ENCODE measurements around the gene TANK.

The TANK gene

DNA sequence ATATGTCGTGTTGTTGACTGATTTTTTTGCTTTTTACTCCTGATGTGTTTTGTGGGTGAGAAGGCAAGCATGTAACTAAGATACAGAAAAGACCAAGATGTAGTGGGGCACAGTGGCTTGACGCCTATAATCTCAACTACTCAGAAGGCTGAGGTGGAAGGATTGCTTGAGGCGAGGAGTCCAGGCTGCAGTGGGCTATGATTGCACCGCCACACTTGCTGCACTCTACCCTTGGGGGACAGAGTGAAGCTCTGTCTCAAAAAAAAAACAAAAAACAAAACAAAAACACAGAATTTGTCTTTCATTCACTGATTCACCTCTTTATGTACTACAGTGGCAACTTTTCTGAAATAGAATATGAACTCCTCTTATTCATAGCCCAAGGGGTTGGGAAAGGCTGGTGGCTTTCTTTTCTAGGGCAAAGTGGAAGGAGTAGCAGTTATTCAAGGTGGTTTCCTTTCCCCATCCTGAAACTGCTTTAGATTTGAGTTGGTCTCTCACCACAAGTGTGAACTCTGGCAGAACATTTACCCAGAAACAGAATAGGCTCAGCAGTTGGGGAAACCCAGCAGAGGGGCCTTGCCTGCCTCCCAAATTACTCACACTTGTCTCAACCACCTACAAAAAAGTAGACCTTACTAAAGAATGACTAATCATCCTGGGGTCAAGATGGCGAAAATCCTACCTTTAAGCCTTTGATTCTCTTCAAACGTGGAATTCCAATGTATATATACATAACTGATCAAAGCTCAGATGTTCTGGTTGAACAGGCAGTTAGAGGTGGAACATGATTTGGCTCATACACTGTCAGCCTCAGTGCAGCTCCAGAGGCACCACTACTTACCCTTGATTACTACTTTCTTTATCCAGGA, 6.5 kb downstream of the TANK start:
- Histone ChIP-seq H3K36me3 (ENCODE audit: insufficient read depth, low read length) (peaks cover 26% of the 10 kb centered on the region), H3K4me3 (no peak overlapping the region), H3K27ac (no peak overlapping the region), H3K9me3 (ENCODE audit: low read depth, low read length) (no peaks in the 10 kb centered on the region), H3K9ac (ENCODE audit: insufficient read length) (no peak overlapping the region)
- TF ChIP-seq EZH2 (IDR thresholded peaks at IDR 0.05) (no peak), POLR2AphosphoS5 (IDR thresholded peaks at IDR 0.05; ENCODE audit: borderline replicate concordance, low read depth, low read length) (no peak), FOXP2 (optimal IDR thresholded peaks at IDR 0.05; ENCODE audit: control extremely low read depth, extremely low read length, insufficient read depth) (no peak)
- DNase-seq (ENCODE audit: low read depth, low spot score), result no peak

DNA sequence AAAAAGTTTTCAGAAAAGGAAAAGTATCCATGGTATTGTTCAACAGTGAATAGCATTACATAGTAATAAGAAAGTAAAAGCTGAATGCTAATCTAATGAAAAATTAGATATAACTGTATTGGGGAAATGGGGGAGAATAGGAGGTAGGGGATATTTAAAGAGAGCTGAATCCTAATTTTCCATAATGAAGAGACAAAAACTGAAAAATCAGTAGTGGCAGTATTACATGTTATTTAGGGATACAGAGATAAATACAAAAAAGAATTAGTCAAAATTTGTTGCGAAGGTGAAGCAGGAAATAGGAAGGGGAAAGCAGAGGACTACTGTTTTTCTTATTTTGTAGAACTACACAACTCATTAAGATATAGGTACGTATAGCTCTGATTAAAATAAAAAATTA, 9.1 kb downstream of the TANK start:
- DNase-seq (ENCODE audit: low read depth, low spot score), result no peak
- Histone ChIP-seq H3K9ac (ENCODE audit: insufficient read length) (no peak overlapping the region), H3K4me3 (no peak overlapping the region), H3K9me3 (ENCODE audit: low read depth, low read length) (no peaks in the 10 kb centered on the region), H3K36me3 (ENCODE audit: insufficient read depth, low read length) (peaks cover 11% of the 10 kb centered on the region), H3K27ac (no peak overlapping the region)
- TF ChIP-seq POLR2AphosphoS5 (IDR thresholded peaks at IDR 0.05; ENCODE audit: borderline replicate concordance, low read depth, low read length) (no peak), FOXP2 (optimal IDR thresholded peaks at IDR 0.05; ENCODE audit: control extremely low read depth, extremely low read length, insufficient read depth) (no peak), EZH2 (IDR thresholded peaks at IDR 0.05) (no peak)

DNA sequence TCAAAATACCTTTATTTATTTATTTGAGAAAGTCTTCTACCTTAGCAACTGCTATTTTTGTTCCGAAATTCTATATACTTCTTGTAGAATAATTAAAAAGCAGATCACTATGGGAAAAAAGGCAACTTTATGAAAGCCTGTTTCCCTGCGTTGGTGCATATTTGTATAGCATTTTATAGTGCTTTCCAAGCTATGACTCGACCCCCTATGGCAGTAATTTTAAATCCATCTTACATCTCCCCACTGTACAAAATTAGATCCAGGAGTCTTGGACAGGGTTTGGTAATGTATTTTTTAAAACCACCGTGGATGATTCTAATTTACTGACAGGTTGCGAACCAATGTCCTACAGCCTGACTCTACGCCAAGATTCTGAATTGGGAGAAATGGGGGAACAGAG, 10.1 kb downstream of the TANK start:
- Histone ChIP-seq H3K9me3 (ENCODE audit: low read depth, low read length) (no peaks in the 10 kb centered on the region), H3K36me3 (ENCODE audit: insufficient read depth, low read length) (peaks cover 11% of the 10 kb centered on the region), H3K9ac (ENCODE audit: insufficient read length) (no peak overlapping the region), H3K27ac (peak overlapping the region; percentile 85), H3K4me3 (peak overlapping the region; percentile 58)
- no peak for DNase-seq (ENCODE audit: low read depth, low spot score)
- TF ChIP-seq FOXP2 (optimal IDR thresholded peaks at IDR 0.05; ENCODE audit: control extremely low read depth, extremely low read length, insufficient read depth) (no peak), EZH2 (IDR thresholded peaks at IDR 0.05) (no peak), POLR2AphosphoS5 (IDR thresholded peaks at IDR 0.05; ENCODE audit: borderline replicate concordance, low read depth, low read length) (no peak)

DNA sequence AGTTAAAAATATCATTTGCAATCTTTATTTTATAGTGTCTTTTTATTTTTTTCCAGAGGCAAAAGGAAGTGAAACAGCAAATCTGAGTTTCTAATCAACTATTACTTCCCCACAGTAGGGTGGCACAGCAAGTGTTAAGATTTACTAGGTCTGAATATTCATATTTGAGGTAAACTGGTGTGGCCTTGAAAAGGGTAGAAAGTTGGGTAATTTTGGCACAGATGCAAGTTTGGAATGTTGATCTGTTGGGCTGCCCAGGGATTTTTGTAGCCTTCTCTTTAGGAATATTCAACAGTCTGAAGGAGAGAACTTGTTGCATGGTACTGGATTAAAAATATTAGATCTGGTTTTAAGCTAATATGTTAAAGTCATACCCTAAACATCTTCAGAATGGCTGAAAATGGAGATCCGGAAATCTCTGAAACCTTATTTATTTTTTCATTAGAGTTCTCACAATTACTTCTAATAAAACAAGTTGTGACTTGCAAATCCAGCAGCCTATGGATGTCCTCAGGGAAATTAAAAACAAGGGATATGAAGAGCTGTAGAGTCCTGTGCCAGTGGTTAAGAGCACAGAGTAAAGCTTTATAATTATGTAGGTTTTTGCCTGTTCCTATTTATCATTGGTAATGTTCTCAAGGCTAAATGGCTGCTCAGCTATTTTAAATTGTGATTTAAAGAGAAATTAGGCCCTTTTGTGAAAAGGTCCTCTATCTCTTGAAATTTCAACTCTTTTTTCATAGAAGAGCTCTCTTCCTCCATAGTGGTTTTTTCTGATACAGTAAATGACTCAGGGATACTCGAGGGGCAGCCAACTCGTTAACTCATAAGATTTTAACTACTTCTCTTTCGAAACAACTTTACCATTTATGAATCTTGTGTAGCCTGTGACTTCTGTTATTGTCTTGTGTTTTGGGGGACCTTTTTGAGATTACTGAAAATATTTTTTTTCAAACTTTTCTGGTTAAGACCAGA, 11.0 kb downstream of the TANK start:
- no peak for DNase-seq (ENCODE audit: low read depth, low spot score)
- peak overlapping the region; percentile 85 for H3K27ac ChIP-seq
- peak overlapping the region; percentile 29 for H3K9ac ChIP-seq (ENCODE audit: insufficient read length)
- H3K9me3 ChIP-seq (ENCODE audit: low read depth, low read length), result no peaks in the 10 kb centered on the region
- TF ChIP-seq FOXP2 (optimal IDR thresholded peaks at IDR 0.05; ENCODE audit: control extremely low read depth, extremely low read length, insufficient read depth), result no peak
- no peak for TF ChIP-seq POLR2AphosphoS5 (IDR thresholded peaks at IDR 0.05; ENCODE audit: borderline replicate concordance, low read depth, low read length)
- TF ChIP-seq EZH2 (IDR thresholded peaks at IDR 0.05), result no peak
- H3K4me3 ChIP-seq, result peak overlapping the region; percentile 58
- H3K36me3 ChIP-seq (ENCODE audit: insufficient read depth, low read length), result peaks cover 13% of the 10 kb centered on the region

DNA sequence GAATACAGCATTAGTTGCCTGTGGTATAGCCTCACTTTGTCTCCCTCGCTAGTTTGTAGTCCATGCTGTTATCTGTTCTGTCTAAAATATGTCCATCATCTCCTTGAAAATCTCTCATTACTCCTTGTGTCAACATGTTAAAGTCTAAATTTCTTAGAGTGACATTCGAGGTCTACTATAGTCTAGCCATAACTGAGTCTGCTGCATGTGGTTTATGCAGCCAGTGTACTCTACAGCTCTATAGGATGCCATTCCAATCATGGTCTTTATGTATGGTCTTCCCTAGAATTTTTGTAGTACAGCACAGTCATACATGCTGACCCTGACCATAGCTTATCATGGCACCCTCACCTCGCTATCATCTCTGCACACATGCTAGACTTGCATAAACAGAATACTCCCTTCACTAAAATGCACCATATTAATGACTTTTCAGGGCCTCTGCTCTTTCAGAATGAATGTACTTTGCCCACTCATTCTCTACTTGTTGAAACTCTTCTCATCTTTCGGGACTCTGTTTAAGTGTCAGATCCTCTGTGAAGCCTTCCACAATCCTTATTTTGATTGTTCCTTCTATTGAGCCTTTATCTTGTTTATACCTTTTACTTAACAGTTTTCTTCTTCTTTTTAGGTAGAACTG, 12.8 kb downstream of the TANK start:
- Histone ChIP-seq H3K9ac (ENCODE audit: insufficient read length) (no peak overlapping the region), H3K36me3 (ENCODE audit: insufficient read depth, low read length) (peaks cover 6% of the 10 kb centered on the region; the same call in 1 of the 2 replicates), H3K9me3 (ENCODE audit: low read depth, low read length) (no peaks in the 10 kb centered on the region), H3K27ac (no peak overlapping the region), H3K4me3 (no peak overlapping the region)
- DNase-seq (ENCODE audit: low read depth, low spot score), result no peak
- TF ChIP-seq FOXP2 (optimal IDR thresholded peaks at IDR 0.05; ENCODE audit: control extremely low read depth, extremely low read length, insufficient read depth), result no peak
- no peak for TF ChIP-seq EZH2 (IDR thresholded peaks at IDR 0.05)
- TF ChIP-seq POLR2AphosphoS5 (IDR thresholded peaks at IDR 0.05; ENCODE audit: borderline replicate concordance, low read depth, low read length), result no peak

DNA sequence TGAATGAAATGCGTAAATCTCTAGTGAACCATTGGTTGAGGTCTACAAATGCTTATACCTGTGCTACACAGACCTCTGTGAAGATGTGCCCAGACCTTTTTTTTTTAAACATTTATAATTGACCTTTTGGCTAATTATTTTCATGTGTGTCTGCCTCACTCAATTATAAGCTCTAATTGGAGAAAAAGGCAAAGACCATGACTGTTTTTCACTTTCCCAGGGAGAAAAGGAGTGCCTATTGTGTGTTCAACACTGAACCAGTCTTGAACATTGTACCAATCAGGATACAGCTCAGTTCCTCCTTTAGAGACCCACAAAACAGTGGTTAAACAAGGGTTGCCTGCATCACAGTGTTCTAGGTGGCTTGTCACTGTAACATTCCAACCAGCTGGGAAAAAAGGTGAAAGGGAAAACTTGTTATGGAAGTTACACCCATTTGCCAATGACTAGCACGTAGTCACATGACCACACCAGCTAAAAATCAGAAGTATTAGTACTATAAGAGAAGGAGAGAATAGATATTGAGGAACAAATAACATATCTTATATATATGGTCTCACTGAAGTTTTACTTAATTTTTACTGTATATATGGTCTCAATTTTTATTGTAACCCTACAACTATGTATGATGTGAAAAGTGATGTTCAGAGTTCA, 13.4 kb downstream of the TANK start:
- no peaks in the 10 kb centered on the region for H3K9me3 ChIP-seq (ENCODE audit: low read depth, low read length)
- no peak overlapping the region for H3K9ac ChIP-seq (ENCODE audit: insufficient read length)
- H3K36me3 ChIP-seq (ENCODE audit: insufficient read depth, low read length), result peaks cover 6% of the 10 kb centered on the region; the same call in 1 of the 2 replicates
- H3K27ac ChIP-seq, result no peak overlapping the region
- no peak for DNase-seq (ENCODE audit: low read depth, low spot score)
- no peak overlapping the region for H3K4me3 ChIP-seq
- TF ChIP-seq EZH2 (IDR thresholded peaks at IDR 0.05) (no peak), POLR2AphosphoS5 (IDR thresholded peaks at IDR 0.05; ENCODE audit: borderline replicate concordance, low read depth, low read length) (no peak), FOXP2 (optimal IDR thresholded peaks at IDR 0.05; ENCODE audit: control extremely low read depth, extremely low read length, insufficient read depth) (no peak)

DNA sequence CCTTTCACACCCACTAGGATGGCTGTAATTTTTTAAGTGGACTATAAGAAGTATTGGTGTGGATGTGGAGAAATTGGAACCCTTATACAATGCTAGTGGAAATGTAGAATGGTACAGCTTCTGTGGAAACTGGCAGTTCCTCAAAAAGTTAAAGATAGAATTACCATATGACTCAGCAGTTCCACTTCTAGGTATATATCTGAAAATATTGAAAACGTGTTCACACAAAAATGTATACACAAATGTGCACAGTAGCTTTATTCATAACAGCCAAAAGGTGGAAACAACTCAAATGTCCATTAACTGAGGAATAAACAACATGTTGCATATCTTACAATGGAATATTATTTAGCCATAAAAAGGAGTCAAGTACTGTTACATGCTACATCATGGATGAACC, 17.7 kb downstream of the TANK start:
- Histone ChIP-seq H3K9me3 (ENCODE audit: low read depth, low read length) (no peaks in the 10 kb centered on the region), H3K9ac (ENCODE audit: insufficient read length) (no peak overlapping the region), H3K4me3 (no peak overlapping the region), H3K36me3 (ENCODE audit: insufficient read depth, low read length) (peaks cover 31% of the 10 kb centered on the region), H3K27ac (no peak overlapping the region)
- TF ChIP-seq FOXP2 (optimal IDR thresholded peaks at IDR 0.05; ENCODE audit: control extremely low read depth, extremely low read length, insufficient read depth) (no peak), POLR2AphosphoS5 (IDR thresholded peaks at IDR 0.05; ENCODE audit: borderline replicate concordance, low read depth, low read length) (no peak), EZH2 (IDR thresholded peaks at IDR 0.05) (no peak)
- no peak for DNase-seq (ENCODE audit: low read depth, low spot score)

All from SK-N-MC (cell line).